ENCODE measurements around the gene CLIC4. TPM values are rescaled to one million over a fixed set of nuclear protein-coding genes. Genes with fewer than 3 reads are reported as not detected.

The CLIC4 gene
- total and polyA plus RNA-seq, 10 of the 15 experiments (the other 5 are each of a cell fraction or from before 2014, with no cell fraction given): 20.4 to 107 (median 69.6) TPM

DNA sequence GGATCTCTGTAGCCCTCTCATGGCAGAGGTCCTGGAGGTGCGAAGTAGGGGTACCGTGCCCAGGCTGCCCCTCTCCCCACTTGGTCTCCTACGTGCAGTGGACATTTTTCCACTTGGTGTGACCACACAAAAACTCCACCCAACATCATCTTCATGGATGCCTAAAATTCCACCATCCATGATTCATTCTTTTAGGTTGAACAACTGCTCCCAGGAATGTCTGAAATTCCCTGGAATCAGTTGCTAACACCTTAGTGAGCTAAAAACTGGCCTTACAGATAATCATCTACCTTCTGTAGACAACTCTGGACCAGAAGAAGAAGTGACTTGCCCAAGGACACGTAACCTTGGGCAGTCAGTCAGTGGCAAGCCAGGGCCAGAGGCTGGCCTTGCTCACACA lies 32.1 kb upstream of the CLIC4 start:
- Histone ChIP-seq H2AFZ (ENCODE audit: control insufficient read depth, low read depth, low read length) (no peak overlapping the region), H3K4me2 (ENCODE audit: control insufficient read depth, insufficient read depth) (no peak overlapping the region), H3K4me3 (no peak overlapping the region), H3K9ac (ENCODE audit: control insufficient read depth, insufficient read depth, low read length) (no peak overlapping the region), H3K36me3 (ENCODE audit: control insufficient read depth in 2 of 2, insufficient read depth in 2 of 2, low read length in 1 of 2) (no peaks in the 10 kb centered on the region), H3K79me2 (ENCODE audit: control insufficient read depth, insufficient read depth, low read length) (no peaks in the 10 kb centered on the region), H3K27me3 (replicated peaks in 1 of 2; ENCODE audit: control insufficient read depth in 2 of 2, insufficient read depth in 2 of 2, low read length in 1 of 2) (no peaks in the 10 kb centered on the region), H3K9me3 (replicated peaks; ENCODE audit: control insufficient read depth, insufficient read depth, low read length) (no peaks in the 10 kb centered on the region), H3K27ac (ENCODE audit: control insufficient read depth, insufficient read depth) (no peak overlapping the region), H3K4me1 (ENCODE audit: control insufficient read depth, insufficient read depth, low read length) (no peaks in the 10 kb centered on the region; the same call in 1 of the 2 replicates), H4K20me1 (ENCODE audit: control insufficient read depth, insufficient read depth) (no peaks in the 10 kb centered on the region)
- SMC1A ChIA-PET (ENCODE audit: uncharacterized antibody, unreplicated experiment): interaction anchor here (1.0 kb wide), 1 partner anchor 9 kb away, joined by 4 read pairs; no protein-coding TSS in a partner anchor
- FAIRE-seq (no peak), DNase-seq (ENCODE audit: low read depth, low spot score) (no peak), ATAC-seq (no peak)
- BruUV-seq (replicated peaks): no TSS peak
- CTCF ChIA-PET: interaction anchor here (1.0 kb wide), 1 partner anchor 12 kb away, joined by 4 read pairs; no protein-coding TSS in a partner anchor
- WGBS (ENCODE audit: insufficient coverage, insufficient replicate concordance, low lambda C conversion rate, missing lambda C conversion rate): 66% methylated on average over 4 of the region's 4 CpGs
- RAD21 ChIA-PET (ENCODE audit: unreplicated experiment): interaction anchor here (1.1 kb wide), 1 partner anchor 32 kb away, joined by 3 read pairs; the partner anchor contains the start of gene CLIC4
- POLR2A ChIA-PET: interaction anchor here (0.6 to 0.7 kb wide), 2 partner anchors 20 to 106 kb away, joined by 3 to 4 read pairs; no protein-coding TSS in a partner anchor
- intact Hi-C loops (cut with micrococcal nuclease; ENCODE audit: unreplicated experiment): no loop called here
- in situ Hi-C loops (cut with MboI): no loop called here
- TF ChIP-seq NRF1 (conservative IDR thresholded peaks at IDR 0.05; ENCODE audit: low read depth, low read length) (no peak), MLLT1 (IDR thresholded peaks at IDR 0.05) (no peak), BCL11A (IDR thresholded peaks at IDR 0.05; ENCODE audit: low read depth, low read length) (no peak), USF1 (IDR thresholded peaks at IDR 0.05; ENCODE audit: borderline replicate concordance, extremely low read length, insufficient read depth, low read depth, low read length) (no peak), CBFB (IDR thresholded peaks at IDR 0.05; ENCODE audit: low read depth) (no peak), DPF2 (IDR thresholded peaks at IDR 0.05) (no peak), NBN (IDR thresholded peaks at IDR 0.05) (no peak), BACH1 (IDR thresholded peaks at IDR 0.05; ENCODE audit: borderline replicate concordance) (no peak), MYC (IDR thresholded peaks at IDR 0.05; ENCODE audit: insufficient read depth, insufficient read length, insufficient replicate concordance, low read length, severe bottlenecking) (no peak), TCF3 (IDR thresholded peaks at IDR 0.05; ENCODE audit: borderline replicate concordance, insufficient read depth, low read depth, low read length) (no peak), CREM (IDR thresholded peaks at IDR 0.05; ENCODE audit: low read depth) (no peak), WRNIP1 (IDR thresholded peaks at IDR 0.05; ENCODE audit: borderline replicate concordance, low read depth, low read length) (no peak), NR2F1 (conservative IDR thresholded peaks at IDR 0.05) (no peak)
- TF ChIP-seq, protein P1, sequence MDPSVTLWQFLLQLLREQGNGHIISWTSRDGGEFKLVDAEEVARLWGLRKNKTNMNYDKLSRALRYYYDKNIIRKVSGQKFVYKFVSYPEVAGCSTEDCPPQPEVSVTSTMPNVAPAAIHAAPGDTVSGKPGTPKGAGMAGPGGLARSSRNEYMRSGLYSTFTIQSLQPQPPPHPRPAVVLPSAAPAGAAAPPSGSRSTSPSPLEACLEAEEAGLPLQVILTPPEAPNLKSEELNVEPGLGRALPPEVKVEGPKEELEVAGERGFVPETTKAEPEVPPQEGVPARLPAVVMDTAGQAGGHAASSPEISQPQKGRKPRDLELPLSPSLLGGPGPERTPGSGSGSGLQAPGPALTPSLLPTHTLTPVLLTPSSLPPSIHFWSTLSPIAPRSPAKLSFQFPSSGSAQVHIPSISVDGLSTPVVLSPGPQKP (IDR thresholded peaks at IDR 0.05; ENCODE audit: low read depth, low read length): no peak
- TF ChIP-seq, protein P2, sequence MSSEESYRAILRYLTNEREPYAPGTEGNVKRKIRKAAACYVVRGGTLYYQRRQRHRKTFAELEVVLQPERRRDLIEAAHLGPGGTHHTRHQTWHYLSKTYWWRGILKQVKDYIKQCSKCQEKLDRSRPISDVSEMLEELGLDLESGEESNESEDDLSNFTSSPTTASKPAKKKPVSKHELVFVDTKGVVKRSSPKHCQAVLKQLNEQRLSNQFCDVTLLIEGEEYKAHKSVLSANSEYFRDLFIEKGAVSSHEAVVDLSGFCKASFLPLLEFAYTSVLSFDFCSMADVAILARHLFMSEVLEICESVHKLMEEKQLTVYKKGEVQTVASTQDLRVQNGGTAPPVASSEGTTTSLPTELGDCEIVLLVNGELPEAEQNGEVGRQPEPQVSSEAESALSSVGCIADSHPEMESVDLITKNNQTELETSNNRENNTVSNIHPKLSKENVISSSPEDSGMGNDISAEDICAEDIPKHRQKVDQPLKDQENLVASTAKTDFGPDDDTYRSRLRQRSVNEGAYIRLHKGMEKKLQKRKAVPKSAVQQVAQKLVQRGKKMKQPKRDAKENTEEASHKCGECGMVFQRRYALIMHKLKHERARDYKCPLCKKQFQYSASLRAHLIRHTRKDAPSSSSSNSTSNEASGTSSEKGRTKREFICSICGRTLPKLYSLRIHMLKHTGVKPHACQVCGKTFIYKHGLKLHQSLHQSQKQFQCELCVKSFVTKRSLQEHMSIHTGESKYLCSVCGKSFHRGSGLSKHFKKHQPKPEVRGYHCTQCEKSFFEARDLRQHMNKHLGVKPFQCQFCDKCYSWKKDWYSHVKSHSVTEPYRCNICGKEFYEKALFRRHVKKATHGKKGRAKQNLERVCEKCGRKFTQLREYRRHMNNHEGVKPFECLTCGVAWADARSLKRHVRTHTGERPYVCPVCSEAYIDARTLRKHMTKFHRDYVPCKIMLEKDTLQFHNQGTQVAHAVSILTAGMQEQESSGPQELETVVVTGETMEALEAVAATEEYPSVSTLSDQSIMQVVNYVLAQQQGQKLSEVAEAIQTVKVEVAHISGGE (CRISPR knock-in tag; IDR thresholded peaks at IDR 0.05): no peak
